Endothelial cell of umbilical vein (primary cell): Measurements from ENCODE around the gene GPR146. TPM values are rescaled to one million over a fixed set of nuclear protein-coding genes. Genes with fewer than 3 reads are reported as not detected.

Experiments used
- BruUV-seq: library from RNA; stranded (reverse); fragments of 400-500 nt; replicated peaks from 2 replicates; lab custom pipeline; 2021; lab: Mats Ljungman, UMichigan
- CTCF ChIA-PET: fragments of 300-600, 350-600 bp; sonication (Branson Sonifier 250); formaldehyde crosslinking; loops from one replicate; lab custom pipeline; 2021; ENCODE audit warnings: antibody characterized with exemption, inconsistent platforms; lab: Charles Lee
- POLR2A ChIA-PET: fragments of 300-600, 350-600 bp; sonication (Branson Sonifier 250); formaldehyde crosslinking; loops from one replicate; lab custom pipeline; 2021; ENCODE audit warnings: antibody characterized with exemption, inconsistent platforms; lab: Charles Lee
- DNase-seq: peaks from one replicate; pipeline ENCODE4 v3.0.0-alpha.2; 2011; ENCODE audit warnings: low read depth, low spot score
- FAIRE-seq: peaks from 2 replicates; lab custom pipeline; 2011; peaks lifted over from hg19 to GRCh38; lab: Jason Lieb, UNC
- H2AFZ ChIP-seq: 2 replicates; pipeline ENCODE4 v1.6.0; 2012; ENCODE audit warnings: low read depth, low read length, control low read depth, inconsistent platforms
- H3K27ac ChIP-seq: 2 replicates; pipeline ENCODE4 v1.5.1; 2011; ENCODE audit warnings: low read depth, mild to moderate bottlenecking, control low read depth, low read length, moderate library complexity; ENCODE audit not compliant: insufficient read depth
- H3K27me3 ChIP-seq, 2 experiments: 2 replicates each; pipeline versions ENCODE4 v1.6.0 to v1.6.1; 2011; ENCODE audit warnings: low read length in 2 of 2, mixed read lengths in 1 of 2; ENCODE audit not compliant: control insufficient read depth in 2 of 2, insufficient read depth in 2 of 2
- H3K36me3 ChIP-seq, 2 experiments: 2 replicates in 1 of 2; 3 replicates in 1 of 2; pipeline ENCODE4 v1.5.1; 2011; ENCODE audit warnings: low read length in 2 of 2, mild to moderate bottlenecking in 1 of 2, moderate library complexity in 1 of 2; ENCODE audit not compliant: control insufficient read depth in 2 of 2, insufficient read depth in 2 of 2; ENCODE audit errors: extremely low read depth in 1 of 2
- H3K4me1 ChIP-seq: 3 replicates; pipeline ENCODE4 v1.5.1; 2011; ENCODE audit warnings: mild to moderate bottlenecking, low read length; ENCODE audit not compliant: control insufficient read depth, insufficient read depth; ENCODE audit errors: extremely low read depth
- H3K4me2 ChIP-seq: 2 replicates; pipeline ENCODE4 v1.6.1; 2011; ENCODE audit warnings: low read length, control low read depth, mixed read lengths; ENCODE audit not compliant: insufficient read depth
- H3K4me3 ChIP-seq, 3 experiments: fragments of 200-600 bp in 1 of 3; sonication (generic), shearing (Covaris generic) in 1 of 3; replicated peaks in 1 of 3; 2 replicates each; pipeline ENCODE4 v1.5.1; 2011 to 2016; ENCODE audit warnings: control low read depth in 3 of 3, low read length in 3 of 3, mild to moderate bottlenecking in 2 of 3, inconsistent platforms in 1 of 3, low read depth in 1 of 3, moderate library complexity in 1 of 3; ENCODE audit not compliant: insufficient read depth in 1 of 3
- H3K79me2 ChIP-seq: 2 replicates; pipeline ENCODE4 v1.6.0; 2012; ENCODE audit warnings: low read length, inconsistent platforms; ENCODE audit not compliant: control insufficient read depth, insufficient read depth
- H3K9ac ChIP-seq: replicated peaks from 2 replicates; pipeline ENCODE3; 2011; ENCODE audit warnings: low read length, control low read depth; ENCODE audit not compliant: insufficient read depth; ENCODE audit errors: extremely low read depth
- H3K9me1 ChIP-seq: replicated peaks from 3 replicates; pipeline ENCODE4 v1.6.0; 2011; ENCODE audit warnings: mild to moderate bottlenecking, low read length; ENCODE audit not compliant: control insufficient read depth, insufficient read depth; ENCODE audit errors: extremely low read depth
- H3K9me3 ChIP-seq: replicated peaks from 2 replicates; pipeline ENCODE4 v1.5.1; 2012; ENCODE audit warnings: low read length, inconsistent platforms; ENCODE audit not compliant: control insufficient read depth, insufficient read depth
- H4K20me1 ChIP-seq: replicated peaks from 2 replicates; pipeline ENCODE3; 2011; ENCODE audit warnings: mild to moderate bottlenecking, low read length; ENCODE audit not compliant: control insufficient read depth, insufficient read depth; ENCODE audit errors: extremely low read depth
- CTCF ChIP-seq, 2 donors: IDR thresholded peaks; 1 replicate in 1 of 2; 2 replicates in 1 of 2; pipeline ENCODE4 v1.5.1; 2011; ENCODE audit warnings: low read length in 2 of 2, mild to moderate bottlenecking in 2 of 2, moderate library complexity in 2 of 2, control low read depth in 1 of 2, inconsistent platforms in 1 of 2, low read depth in 1 of 2; ENCODE audit not compliant: insufficient read depth in 1 of 2; ENCODE audit errors: extremely low read depth in 1 of 2
- EZH2 ChIP-seq: IDR thresholded peaks from 2 replicates; pipeline ENCODE4 v1.6.1; 2012; ENCODE audit warnings: borderline replicate concordance, low read depth, mild to moderate bottlenecking, moderate library complexity, low read length, inconsistent platforms; ENCODE audit not compliant: severe bottlenecking
- FOS ChIP-seq: IDR thresholded peaks from 2 replicates; pipeline ENCODE4 v1.6.1; 2011; ENCODE audit warnings: mild to moderate bottlenecking, low read length, moderate library complexity, borderline replicate concordance; ENCODE audit not compliant: insufficient read depth
- GATA2 ChIP-seq: IDR thresholded peaks from 2 replicates; pipeline ENCODE4 v1.7.0; 2011; ENCODE audit warnings: low read depth, mild to moderate bottlenecking, moderate library complexity, mixed read lengths, low read length; ENCODE audit not compliant: insufficient read length, insufficient read depth
- JUN ChIP-seq: IDR thresholded peaks from 2 replicates; pipeline ENCODE4 v1.6.1; 2011; ENCODE audit warnings: borderline replicate concordance, low read depth; ENCODE audit not compliant: insufficient read length, insufficient read depth
- MYC ChIP-seq: IDR thresholded peaks from one replicate; pipeline ENCODE4 v1.6.1; 2011; ENCODE audit warnings: mild to moderate bottlenecking, low read depth, low read length
- POLR2A ChIP-seq: IDR thresholded peaks from 2 replicates; pipeline ENCODE4 v1.6.1; 2012; ENCODE audit warnings: low read depth, mild to moderate bottlenecking, control low read depth, low read length
- POLR2AphosphoS5 ChIP-seq: IDR thresholded peaks from 2 replicates; pipeline ENCODE4 v1.6.1; 2012; ENCODE audit warnings: low read depth, mild to moderate bottlenecking, control low read depth, low read length, moderate library complexity; ENCODE audit not compliant: insufficient read depth
- dilution Hi-C: fragments of 300-500 bp; cut with MboI; formaldehyde crosslinking; loops from one replicate; pipeline ENCODE4 v1.15.0; 2019; ENCODE audit warnings: low sequenced_read_pairs; ENCODE audit not compliant: extremely low pct_ligation_motif_present
- intact Hi-C: fragments of 100-400 bp; cut with micrococcal nuclease; formaldehyde crosslinking; loops from one replicate; pipeline ENCODE4 v1.10.0; 2022
- polyA plus RNA-seq, 4 experiments: library from polyadenylated mRNA; depleted of rRNA in 3 of 4; stranded (reverse) in 3 of 4; unstranded in 1 of 4; fragments of >200 nt; gene quantifications; 2 replicates each; pipeline versions ENCODE4 v1.2.1 to v1.2.3, GENCODE V29; 2011 to 2012; ENCODE audit warnings: missing spikeins in 1 of 4
- total RNA-seq: library from RNA; stranded (reverse); gene quantifications from 2 replicates; pipeline ENCODE4 v1.2.3, GENCODE V29; 2021
- TF ChIP-seq, protein P1 (sequence below): IDR thresholded peaks from 2 replicates; pipeline ENCODE4 v1.6.1; 2011; ENCODE audit not compliant: insufficient read depth, insufficient read length

The GPR146 gene
- total and polyA plus RNA-seq, 2 donors (not counting 3 experiments of a cell fraction or from before 2014, with no cell fraction given), result 18.5 to 44.8 TPM

- CTCF ChIA-PET, result interaction anchor here (0.7 to 3.6 kb wide), 11 partner anchors 10 to 109 kb away, joined by 3 to 24 read pairs (median 6); partner anchors contain the start of gene GPER1
These were observed 57.5 kb downstream of the GPR146 start for GRCh38 chr7:1101563-1102431.

More at GRCh38 chr7:1101563-1102431, 57.5 kb downstream of the GPR146 start:
- DNase-seq, result no peak
- TF ChIP-seq EZH2, result no peak
- no peak for TF ChIP-seq MYC
- no peak for TF ChIP-seq POLR2A
- TF ChIP-seq, protein P1, sequence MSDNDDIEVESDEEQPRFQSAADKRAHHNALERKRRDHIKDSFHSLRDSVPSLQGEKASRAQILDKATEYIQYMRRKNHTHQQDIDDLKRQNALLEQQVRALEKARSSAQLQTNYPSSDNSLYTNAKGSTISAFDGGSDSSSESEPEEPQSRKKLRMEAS, result no peak
- no peak for TF ChIP-seq CTCF (IDR thresholded peaks at IDR 0.05; ENCODE audit: extremely low read depth in 1 of 2, insufficient read depth in 1 of 2, low read depth in 1 of 2, low read length in 2 of 2)
- TF ChIP-seq POLR2AphosphoS5, result no peak
- no peak for TF ChIP-seq JUN
- TF ChIP-seq GATA2, result no peak
- no peak for TF ChIP-seq FOS
- Histone ChIP-seq H3K4me2 (no peak overlapping the region), H3K27me3 (no peaks in the 10 kb centered on the region), H3K4me1 (peaks cover 19% of the 10 kb centered on the region), H3K9ac (no peak overlapping the region), H3K79me2 (peaks cover 1% of the 10 kb centered on the region), H2AFZ (no peak overlapping the region), H3K27ac (no peak overlapping the region), H3K9me1 (no peaks in the 10 kb centered on the region), H3K9me3 (no peaks in the 10 kb centered on the region), H3K36me3 (no peaks in the 10 kb centered on the region), H3K4me3 (no peak overlapping the region), H4K20me1 (no peaks in the 10 kb centered on the region)
- POLR2A ChIA-PET, result no interaction called here
- no peak for FAIRE-seq
- BruUV-seq, result no TSS peak
- dilution Hi-C loops, result no loop called here
- intact Hi-C loops, result no loop called here
